GM18861 (cell line): ENCODE results near the gene LRRC8C.

Source experiments
- ATAC-seq: cut with Tn5 transposase; IDR thresholded peaks from one replicate; pipeline ENCODE4 v1.9.1; 2021; ENCODE audit not compliant: unreplicated experiment

Gene LRRC8C

DNA sequence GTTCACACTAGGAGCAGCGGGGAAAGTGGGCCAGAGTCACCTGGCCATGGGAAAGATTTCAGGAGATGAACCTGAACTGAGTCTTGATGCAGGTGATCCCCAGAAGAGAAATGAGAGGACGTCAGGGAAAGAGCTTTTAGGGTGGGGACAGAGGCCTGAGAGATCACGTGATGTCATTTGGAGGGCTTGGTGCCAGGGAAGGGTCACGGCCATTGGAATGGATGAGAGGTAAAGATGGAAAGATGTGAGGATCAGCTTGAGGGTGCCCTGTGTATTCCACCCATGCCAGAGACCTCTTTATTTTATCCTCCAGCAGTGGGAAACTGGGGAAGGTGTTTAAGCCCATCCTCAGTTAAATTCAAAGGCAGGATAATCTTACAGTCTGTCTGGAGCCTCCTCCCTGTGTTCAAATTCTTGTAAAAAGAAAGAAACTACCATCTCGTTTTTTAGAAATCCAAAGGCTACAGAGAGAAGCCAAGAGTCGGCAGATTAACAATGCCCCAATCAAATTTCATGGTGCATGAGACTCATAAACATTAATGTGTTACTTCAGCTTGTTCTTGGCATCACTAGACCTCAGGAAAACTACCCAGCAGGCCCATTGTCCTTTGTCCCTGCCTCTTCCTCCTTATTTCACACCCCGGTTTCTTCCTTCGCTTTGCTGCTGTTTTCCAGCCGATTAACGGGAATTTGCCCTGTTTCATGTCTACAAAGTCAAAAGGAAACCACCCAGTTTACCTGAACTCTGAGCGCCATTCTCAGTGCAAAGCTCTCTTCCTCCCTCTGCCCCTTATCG, 94.8 kb downstream of the LRRC8C start:
- ATAC-seq, result no peak

DNA sequence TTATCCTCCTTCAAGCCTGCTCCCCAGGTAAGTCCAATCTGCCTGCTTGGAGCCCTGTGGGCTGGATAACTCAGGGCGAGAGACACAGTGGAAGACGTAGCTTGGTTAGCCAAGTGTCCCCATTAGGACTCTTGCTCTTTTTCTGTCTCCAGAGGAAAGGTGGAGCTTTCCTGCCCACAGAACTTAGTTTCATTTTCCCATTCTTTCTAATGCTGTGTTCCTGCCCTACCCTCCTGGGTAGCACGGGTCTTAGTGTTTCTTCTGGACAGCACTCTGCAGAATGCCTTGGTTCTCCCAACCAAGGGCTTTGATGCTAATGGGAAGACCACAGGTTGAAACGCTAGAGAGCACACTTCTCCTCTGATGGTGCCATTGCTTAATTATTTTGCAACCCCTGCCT, 95.5 kb downstream of the LRRC8C start:
- no peak for ATAC-seq

GRCh38 chr1:89732206-89732605, 99.3 kb downstream of the LRRC8C start:
- no peak for ATAC-seq

GRCh38 chr1:89732643-89733222, 99.8 kb downstream of the LRRC8C start:
- no peak for ATAC-seq

DNA sequence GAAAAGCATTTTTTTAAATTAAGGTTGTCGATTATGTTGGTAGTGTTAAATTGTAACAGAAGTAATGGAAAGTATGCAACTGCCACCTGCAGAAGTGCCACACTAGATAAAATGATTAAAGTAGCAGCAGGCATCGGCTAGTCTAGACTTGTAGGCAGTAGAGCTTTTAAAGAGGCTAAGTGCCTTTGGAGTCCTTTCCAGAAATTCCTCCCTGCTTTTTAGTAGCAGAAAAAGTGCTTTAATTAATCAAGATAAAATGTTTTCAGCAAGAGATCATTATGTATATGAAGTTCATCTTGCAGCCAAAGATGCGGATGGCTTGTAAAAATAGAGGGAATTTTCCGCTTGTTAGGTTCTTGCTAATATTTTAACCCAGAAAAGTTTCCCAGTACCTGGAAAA, 100.8 kb downstream of the LRRC8C start:
- ATAC-seq, result no peak

DNA sequence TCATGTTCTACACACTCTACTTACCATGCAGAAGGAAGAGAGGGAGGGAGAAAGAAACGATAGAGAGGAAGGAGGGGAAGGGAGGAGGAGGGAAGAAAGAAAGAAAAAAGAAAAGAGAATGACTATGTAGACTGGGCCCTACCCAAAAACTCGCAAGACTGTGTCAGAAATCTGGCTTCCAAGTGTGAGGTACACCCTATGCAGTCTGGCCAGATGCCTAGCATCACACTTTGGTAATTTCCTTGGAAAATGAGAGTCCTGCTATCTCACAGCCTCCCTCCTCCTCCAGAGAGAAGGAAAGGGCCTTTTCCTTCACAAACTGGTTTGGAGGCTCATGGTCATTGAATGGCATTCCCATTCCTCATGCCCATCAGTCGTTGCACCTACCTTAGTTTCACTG, 101.5 kb downstream of the LRRC8C start:
- no peak for ATAC-seq

GRCh38 chr1:89735479-89735878, 102.6 kb downstream of the LRRC8C start:
- no peak for ATAC-seq

GRCh38 chr1:89736937-89737733, 104.2 kb downstream of the LRRC8C start:
- no peak for ATAC-seq

GRCh38 chr1:89737985-89738510, 105.1 kb downstream of the LRRC8C start:
- no peak for ATAC-seq

DNA sequence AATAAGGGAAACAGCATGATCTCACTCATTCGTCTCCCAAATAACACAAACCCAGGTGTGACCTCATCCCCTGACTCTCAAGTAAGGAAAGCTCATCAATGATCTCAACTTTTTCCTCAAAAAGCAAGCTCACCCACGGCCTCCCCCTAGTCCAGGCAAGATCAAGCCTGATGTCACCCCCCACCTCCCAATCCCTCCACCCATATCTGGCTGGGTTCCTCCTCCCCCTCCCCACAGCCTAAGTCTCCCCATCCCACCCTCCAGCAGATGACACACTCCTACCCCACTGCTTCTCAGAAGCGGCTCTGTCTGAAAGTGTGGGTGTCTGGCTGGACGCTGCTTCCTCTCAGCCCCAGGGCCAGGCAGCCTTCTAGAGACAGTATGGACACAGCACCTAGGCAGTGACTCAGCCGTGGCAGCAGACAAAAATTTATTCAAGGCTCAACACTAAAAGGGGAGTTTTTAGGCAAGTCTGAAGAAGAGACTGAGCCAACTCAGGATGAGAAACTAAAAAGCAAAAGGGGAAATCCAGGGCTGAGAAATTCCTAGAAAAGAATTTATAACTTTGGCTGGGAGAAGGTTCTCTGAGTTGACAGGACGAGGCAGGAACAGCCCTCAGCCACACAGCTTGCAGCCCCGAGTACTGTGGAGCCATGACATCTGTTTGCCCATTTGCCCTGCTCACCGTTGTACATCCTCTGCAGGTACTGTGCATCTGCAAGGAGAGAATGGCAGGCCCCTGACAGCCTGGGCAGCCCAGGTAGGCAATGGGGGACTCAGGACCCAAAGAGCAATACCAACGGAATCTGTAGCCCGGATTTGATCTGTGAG, 106.3 kb downstream of the LRRC8C start:
- ATAC-seq, result no peak

DNA sequence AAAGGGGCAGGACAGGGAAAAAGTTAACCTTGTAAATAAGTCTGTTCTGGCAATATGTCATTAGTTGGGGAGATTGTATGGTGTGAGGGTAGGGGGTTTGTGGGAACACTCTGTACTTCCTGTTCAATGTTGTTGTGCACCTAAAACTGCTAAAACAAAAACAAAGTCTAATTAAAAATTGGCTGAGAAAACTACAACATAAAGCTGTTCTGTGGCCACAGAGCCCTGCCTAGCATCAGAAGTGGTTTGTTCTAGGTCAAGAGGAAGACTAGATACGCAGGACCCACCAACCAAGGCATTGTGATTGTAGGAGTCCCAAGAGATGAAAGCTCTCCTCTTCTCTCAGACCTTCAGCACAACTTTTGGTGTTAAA, 106.9 kb downstream of the LRRC8C start:
- ATAC-seq, result no peak

DNA sequence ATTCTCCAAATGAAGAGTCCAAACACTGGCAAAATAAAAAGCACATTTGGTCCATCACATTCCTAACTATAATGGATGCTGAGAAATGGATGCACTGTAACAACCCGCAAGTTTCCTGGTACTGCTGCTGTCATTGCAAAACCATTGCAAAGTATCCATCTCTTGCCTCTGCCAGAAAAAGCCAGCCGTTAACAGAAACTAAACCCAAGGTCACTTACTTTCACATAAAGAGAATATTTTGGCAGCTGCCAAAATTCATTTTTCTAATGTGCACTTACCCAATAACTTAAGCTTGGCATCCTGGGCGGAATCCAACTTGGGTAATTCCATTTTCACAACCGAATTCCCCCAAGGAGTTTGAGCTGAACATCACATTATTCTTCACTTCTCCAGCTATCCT, 110.9 kb downstream of the LRRC8C start:
- ATAC-seq, result no peak

DNA sequence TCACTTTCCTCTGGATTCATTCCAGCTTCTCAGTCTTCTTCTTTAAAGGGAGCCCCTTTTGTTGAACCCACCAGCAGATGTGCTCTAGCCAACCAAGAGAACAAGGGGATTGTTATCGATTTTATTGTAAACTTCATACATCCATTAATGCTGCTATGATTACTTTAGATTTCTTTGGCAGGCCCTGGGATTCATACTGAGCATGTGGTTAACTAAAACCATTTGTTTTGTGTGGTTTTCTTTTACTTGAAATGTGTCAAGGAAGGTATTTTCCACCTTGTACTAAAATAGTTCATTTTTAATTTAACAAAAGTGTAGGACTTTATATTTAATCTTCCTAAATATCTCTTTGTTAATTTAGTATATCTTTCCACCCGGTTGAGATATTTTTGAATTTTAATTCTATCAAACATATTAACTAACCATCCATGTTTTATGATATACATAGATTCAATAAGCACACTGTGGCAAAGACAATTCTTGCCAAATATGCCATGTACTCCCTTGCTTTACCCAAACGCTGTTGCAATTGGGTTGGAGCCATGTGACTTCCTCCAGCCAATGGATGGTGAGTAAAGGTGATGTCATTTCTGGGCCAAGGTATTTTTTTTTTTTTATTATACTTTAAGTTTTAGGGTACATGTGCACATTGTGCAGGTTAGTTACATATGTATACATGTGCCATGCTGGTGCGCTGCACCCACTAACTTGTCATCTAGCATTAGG, 113.7 kb downstream of the LRRC8C start:
- no peak for ATAC-seq

DNA sequence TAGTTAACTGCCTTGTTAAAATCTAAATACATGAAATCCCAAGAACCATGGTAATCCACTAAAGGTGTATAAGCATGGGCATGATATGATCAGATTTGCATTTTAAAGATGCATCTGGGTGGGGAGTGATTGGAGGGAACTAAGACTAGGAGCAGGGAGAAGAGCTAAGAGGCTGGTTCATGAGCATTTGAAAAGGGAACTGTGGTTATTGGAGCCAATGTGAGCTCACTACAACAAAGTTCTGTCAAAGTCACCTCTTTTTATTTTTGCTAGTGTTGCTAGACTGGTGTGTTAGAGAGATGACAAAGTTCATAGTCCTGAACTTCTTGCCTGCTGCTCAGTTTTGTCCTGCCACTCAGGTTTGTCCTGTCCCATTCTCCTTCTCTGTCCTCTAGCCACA, 120.8 kb downstream of the LRRC8C start:
- no peak for ATAC-seq

DNA sequence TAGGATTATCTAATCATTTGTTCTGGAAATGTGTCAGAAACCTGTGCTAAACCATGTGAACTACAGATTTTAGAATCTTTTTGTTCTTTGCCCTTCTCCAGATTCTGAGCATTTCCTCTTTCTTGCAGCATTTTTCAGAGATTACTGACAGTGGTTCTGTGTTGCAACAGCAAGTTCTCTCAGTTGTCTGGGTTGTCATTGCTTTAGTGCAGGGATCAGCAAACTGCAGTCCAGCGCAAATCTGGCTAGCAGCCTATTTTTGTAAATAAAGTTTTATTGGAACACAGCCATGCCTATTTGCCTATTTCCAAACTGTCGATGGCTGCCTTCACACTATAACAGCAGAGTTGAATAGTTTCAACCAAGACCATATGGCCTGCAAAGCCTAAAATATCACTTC, 121.6 kb downstream of the LRRC8C start:
- no peak for ATAC-seq

DNA sequence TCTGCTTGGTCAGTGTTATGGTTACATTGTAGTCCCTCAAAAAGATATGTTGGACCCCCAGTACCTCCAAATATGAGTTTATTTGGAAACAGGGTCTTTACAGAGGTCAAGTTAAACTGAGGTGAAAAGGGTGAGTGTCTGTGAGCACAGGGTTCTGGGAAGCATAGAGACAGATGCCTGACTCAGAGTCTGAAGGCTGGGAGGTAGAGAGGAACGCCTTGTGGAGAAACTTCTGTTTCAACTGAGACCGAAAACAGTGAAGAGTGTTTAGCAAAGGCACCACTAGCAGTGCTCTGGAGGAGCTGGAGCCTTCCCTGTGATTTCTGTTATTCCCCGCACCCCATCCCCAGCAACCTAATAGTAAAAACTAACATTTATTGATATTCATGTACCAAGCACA, 122.7 kb downstream of the LRRC8C start:
- no peak for ATAC-seq

DNA sequence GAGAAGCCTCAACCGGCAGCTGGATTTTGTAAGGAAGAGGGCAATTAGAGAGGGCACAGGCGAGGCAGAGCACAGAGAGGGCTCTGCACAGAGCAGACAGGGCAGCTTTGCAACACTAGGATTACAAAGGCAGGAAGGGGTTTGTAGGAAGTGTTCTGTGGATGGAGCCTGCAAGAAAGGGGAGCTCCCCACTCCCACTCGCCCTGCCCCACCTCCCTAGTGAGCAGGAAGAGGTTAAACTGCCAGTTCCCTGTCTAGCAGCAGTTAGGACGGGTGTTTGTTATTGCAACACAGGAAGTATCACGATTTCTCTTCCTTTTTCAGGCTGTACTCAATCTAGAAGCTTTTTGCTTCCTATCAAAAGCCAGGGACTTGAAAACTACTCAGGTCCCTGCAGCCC, 124.6 kb downstream of the LRRC8C start:
- ATAC-seq, result no peak

DNA sequence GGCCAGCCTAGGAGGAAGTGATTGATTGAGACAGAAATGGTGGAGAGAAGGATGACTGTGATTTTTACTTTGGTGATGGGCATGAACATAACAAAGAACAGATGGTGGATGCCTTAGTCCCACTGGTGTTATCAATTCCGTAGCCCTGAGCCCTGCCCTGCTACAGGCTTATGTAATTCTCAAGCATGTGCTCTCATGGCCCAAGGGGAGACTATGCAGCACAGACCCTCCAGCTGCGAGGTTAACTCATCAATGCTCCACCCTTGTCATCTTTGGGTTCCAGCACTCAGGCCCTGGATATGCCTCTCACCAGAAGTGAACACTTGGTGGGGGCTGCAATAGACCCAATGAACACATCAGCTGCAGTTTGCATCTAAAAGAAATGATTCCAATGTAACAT, 125.2 kb downstream of the LRRC8C start:
- no peak for ATAC-seq

- ATAC-seq, result no peak
Observed at GRCh38 chr1:89759036-89759435, 126.1 kb downstream of the LRRC8C start.

DNA sequence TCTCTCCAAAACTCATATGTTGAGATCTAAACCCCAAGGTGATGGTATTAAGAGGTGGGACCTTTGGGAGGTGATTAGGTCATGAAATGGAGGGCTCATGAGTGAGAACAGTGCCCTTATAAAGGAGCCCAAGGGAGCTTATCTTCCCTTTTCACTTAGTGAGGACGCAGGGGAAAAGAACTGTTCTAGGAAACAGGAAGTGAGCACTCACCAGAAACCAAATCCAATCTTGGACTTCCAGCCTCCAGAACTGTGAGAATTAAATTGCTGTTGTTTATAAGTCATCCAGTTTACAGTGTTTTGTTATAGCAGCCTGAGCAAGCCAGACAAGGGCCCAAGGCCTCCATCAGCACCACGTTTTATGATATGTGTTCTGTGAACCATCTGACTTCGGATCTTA, 127.6 kb downstream of the LRRC8C start:
- no peak for ATAC-seq
